ENCODE results near the gene GAB3.

The GAB3 gene

DNA sequence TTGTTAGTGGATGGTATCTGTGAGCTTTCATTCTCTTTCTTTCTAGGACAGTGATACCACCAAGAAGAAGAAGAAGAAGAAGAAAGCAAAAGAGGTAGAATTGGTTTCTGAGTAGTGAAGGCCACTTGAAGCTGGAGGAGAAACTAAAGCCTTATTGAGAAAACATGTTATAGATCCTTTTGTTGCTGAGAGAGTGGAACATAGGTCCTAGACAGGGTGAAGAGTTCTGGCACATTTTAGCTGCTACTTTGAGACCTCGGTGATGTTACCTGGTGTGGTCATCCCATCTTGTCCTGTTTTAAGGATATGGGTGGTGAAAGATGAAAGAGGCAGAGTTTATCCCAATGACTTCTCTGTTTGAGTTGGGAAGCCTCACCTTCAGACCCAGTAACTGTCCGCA is 25.9 kb upstream of the GAB3 start:
- Histone ChIP-seq H3K27me3 (replicated peaks in 2 of 5; ENCODE audit: control insufficient read depth in 4 of 5, insufficient read depth in 5 of 5, low read length in 4 of 5) (no peaks in the 10 kb centered on the region), H3K27ac (ENCODE audit: insufficient read depth in 1 of 2, low read depth in 1 of 2, low read length in 2 of 2, poor library complexity in 1 of 2, severe bottlenecking in 2 of 2) (no peak overlapping the region), H3K36me3 (ENCODE audit: control insufficient read depth in 4 of 4, insufficient read depth in 4 of 4, low read length in 3 of 4) (peaks cover 17 to 72% (median 44%) of the 10 kb centered on the region in 4 experiments), H3K4me1 (ENCODE audit: control extremely low read depth in 1 of 4, control insufficient read depth in 4 of 4, insufficient read depth in 4 of 4, low read length in 3 of 4) (peaks cover 0 to 3% (median 0%) of the 10 kb centered on the region in 4 experiments), H3K9me3 (ENCODE audit: control extremely low read depth in 1 of 5, control insufficient read depth in 4 of 5, insufficient read depth in 2 of 5, low read depth in 1 of 5, low read length in 4 of 5) (peaks cover 0 to 2% (median 0%) of the 10 kb centered on the region in 5 experiments), H3K4me3 (ENCODE audit: control insufficient read depth in 1 of 7, extremely low read depth in 1 of 7, insufficient read depth in 4 of 7, low read depth in 2 of 7, low read length in 6 of 7) (no peak overlapping the region)
- WGBS (ENCODE audit: insufficient coverage): 86% methylated on average over 2 of the region's 2 CpGs
- no peak for DNase-seq
- ChIA-PET CTCF (interaction anchor here (1.2 to 1.6 kb wide), 3 partner anchors 10 to 12 kb away, joined by 3 to 4 read pairs (median 3); no protein-coding TSS in a partner anchor), POLR2A (interaction anchor here (0.7 kb wide), 1 partner anchor 30 kb away, joined by 4 read pairs; no protein-coding TSS in a partner anchor)

DNA sequence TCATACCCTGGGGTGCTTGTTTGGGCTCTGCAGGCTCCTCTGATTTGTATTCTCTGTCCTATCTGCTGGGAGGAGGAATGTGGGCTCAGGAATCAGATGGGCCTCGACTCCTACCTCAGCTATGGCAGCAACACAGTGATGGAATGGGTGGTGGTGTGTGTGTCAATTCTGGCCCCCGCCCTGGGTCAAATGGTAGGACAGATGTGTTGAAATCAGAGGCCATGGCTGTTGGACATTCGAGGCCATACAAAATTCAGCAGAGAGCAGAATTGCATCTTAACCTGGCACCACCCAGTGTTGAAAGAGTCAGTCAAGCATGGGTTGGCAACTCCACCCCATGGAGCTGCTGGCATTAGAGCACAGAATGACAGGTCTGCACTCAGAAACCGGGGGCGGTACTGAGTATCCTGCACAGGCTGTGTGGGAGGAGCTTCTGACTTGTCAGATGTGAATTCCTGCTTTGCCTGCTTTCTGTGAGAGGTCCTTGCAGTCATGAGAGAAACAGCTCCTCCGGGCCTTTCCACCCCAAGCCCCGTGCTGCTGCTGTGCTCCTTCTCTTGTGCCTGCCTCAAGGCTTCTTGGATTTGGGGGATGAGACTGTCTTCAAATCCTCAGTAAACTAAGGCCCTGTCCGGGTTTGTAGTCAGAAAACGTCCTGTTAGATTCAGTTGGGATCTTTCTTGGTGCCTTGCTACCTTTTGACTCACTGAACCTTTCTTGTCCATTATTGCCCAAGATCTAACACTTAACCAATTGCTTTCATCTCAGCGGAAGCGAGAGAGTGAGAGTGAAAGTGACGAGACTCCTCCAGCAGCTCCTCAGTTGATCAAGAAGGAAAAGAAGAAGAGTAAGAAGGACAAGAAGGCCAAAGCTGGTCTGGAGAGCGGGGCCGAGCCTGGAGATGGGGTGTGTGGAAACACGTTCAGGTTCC is 24.8 kb upstream of the GAB3 start:
- CTCF ChIA-PET: interaction anchor here (0.7 to 1.6 kb wide), 3 partner anchors 11 to 67 kb away, joined by 3 read pairs; no protein-coding TSS in a partner anchor
- POLR2A ChIA-PET: no interaction called here

DNA sequence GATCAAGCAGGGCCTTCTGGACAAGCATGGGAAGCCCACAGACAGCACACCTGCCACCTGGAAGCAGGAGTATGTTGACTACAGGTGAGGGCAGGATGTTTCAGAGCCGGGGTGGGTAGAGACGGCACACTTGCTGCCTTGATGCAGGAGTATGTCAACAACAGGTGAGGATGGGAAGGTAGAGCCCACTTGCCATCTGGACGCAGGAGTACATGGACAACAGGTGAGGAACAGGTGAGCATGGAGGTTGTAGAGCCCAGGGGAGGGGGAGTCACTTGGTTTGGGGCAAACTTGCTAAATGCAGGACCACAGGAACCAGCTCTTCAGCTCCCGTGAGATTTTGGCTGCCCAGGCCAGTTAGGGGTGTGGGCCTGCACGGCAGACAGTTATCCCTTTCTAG is 23.7 kb upstream of the GAB3 start:
- Histone ChIP-seq H3K27me3 (replicated peaks in 2 of 5; ENCODE audit: control insufficient read depth in 4 of 5, insufficient read depth in 5 of 5, low read length in 4 of 5) (no peaks in the 10 kb centered on the region), H3K9me3 (ENCODE audit: control extremely low read depth in 1 of 5, control insufficient read depth in 4 of 5, insufficient read depth in 2 of 5, low read depth in 1 of 5, low read length in 4 of 5) (peaks cover 0 to 2% (median 0%) of the 10 kb centered on the region in 5 experiments), H3K36me3 (ENCODE audit: control insufficient read depth in 4 of 4, insufficient read depth in 4 of 4, low read length in 3 of 4) (peaks cover 17 to 71% (median 44%) of the 10 kb centered on the region in 4 experiments), H3K4me1 (ENCODE audit: control extremely low read depth in 1 of 4, control insufficient read depth in 4 of 4, insufficient read depth in 4 of 4, low read length in 3 of 4) (peaks cover 0 to 3% (median 0%) of the 10 kb centered on the region in 4 experiments), H3K27ac (ENCODE audit: insufficient read depth in 1 of 2, low read depth in 1 of 2, low read length in 2 of 2, poor library complexity in 1 of 2, severe bottlenecking in 2 of 2) (no peak overlapping the region), H3K4me3 (ENCODE audit: control insufficient read depth in 1 of 7, extremely low read depth in 1 of 7, insufficient read depth in 4 of 7, low read depth in 2 of 7, low read length in 6 of 7) (no peak overlapping the region)
- ChIA-PET POLR2A (no interaction called here), CTCF (no interaction called here)
- WGBS (ENCODE audit: insufficient coverage): 88% methylated on average over 3 of the region's 5 CpGs
- DNase-seq: no peak

More for the DNA sequence above, 24.8 kb upstream of the GAB3 start:
- peaks cover 0 to 2% (median 0%) of the 10 kb centered on the region in 5 experiments for H3K9me3 ChIP-seq (ENCODE audit: control extremely low read depth in 1 of 5, control insufficient read depth in 4 of 5, insufficient read depth in 2 of 5, low read depth in 1 of 5, low read length in 4 of 5)
- no peak overlapping the region for H3K27ac ChIP-seq (ENCODE audit: insufficient read depth in 1 of 2, low read depth in 1 of 2, low read length in 2 of 2, poor library complexity in 1 of 2, severe bottlenecking in 2 of 2)
- H3K27me3 ChIP-seq (replicated peaks in 2 of 5; ENCODE audit: control insufficient read depth in 4 of 5, insufficient read depth in 5 of 5, low read length in 4 of 5): no peaks in the 10 kb centered on the region
- 82% methylated on average over 12 of the region's 15 CpGs for WGBS (ENCODE audit: insufficient coverage)
- peak in 2 of 3 donors; percentile 16 to 18 for DNase-seq
- H3K4me1 ChIP-seq (ENCODE audit: control extremely low read depth in 1 of 4, control insufficient read depth in 4 of 4, insufficient read depth in 4 of 4, low read length in 3 of 4): peaks cover 0 to 3% (median 0%) of the 10 kb centered on the region in 4 experiments
- H3K36me3 ChIP-seq (ENCODE audit: control insufficient read depth in 4 of 4, insufficient read depth in 4 of 4, low read length in 3 of 4): peaks cover 17 to 67% (median 40%) of the 10 kb centered on the region in 4 experiments
- no peak overlapping the region for H3K4me3 ChIP-seq (ENCODE audit: control insufficient read depth in 1 of 7, extremely low read depth in 1 of 7, insufficient read depth in 4 of 7, low read depth in 2 of 7, low read length in 6 of 7)

DNA sequence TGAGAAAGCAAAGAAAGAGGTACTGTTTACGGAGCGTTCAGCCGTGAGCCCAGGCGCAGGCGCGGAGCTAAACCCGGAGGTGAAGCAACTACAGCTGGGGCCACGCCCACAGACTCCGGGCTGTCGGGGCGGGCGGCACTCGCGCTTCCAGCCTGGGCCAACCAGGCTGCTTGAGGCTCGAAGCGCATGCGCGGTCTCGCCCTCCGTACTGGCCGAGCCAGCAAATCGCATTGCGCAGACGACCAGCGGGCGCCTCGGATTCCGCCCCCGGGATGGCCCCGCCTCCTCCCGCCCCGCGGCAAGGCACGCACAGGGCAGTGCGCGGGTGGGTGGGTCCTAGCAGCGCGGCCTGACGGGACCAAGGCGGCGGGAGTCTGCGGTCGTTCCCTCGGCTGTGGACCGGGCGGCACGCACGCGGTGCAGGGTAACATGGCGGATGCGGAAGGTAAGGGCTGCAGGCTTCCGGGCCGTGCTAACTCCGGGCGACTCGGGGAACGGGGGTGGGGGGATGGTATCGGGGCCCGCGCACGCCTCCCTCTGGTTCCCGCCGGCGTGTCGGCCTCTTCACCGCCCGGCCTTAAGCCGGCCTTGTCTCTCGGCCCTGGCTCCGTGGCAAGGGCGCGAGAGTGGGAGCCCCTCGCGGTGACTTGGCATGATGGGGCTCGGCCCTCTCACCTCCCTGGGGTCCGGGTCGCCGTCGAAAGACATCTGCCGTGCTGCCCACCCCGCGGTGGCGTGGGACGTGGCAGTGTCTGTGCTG is 11.8 kb upstream of the GAB3 start, which contains the start of gene DKC1:
Gene DKC1 (plus strand): TSS at position 328 of the 760 bp plus-strand sequence. CDS start 102 bp downstream, at position 430.
- CTCF ChIA-PET: interaction anchor here (0.9 to 3.3 kb wide), 3 partner anchors 10 to 50 kb away, joined by 3 to 17 read pairs (median 8); no protein-coding TSS in a partner anchor
- peak; percentile 94 to 97 (median 97) for DNase-seq
- H3K36me3 ChIP-seq (ENCODE audit: control insufficient read depth in 4 of 4, insufficient read depth in 4 of 4, low read length in 3 of 4): peaks cover 8 to 29% (median 17%) of the 10 kb centered on the region in 4 experiments
- POLR2A ChIA-PET: interaction anchor here (2.4 kb wide), 1 partner anchor 12 kb away, joined by 6 read pairs; the partner anchor contains the start of gene GAB3
- H3K9me3 ChIP-seq (ENCODE audit: control extremely low read depth in 1 of 5, control insufficient read depth in 4 of 5, insufficient read depth in 2 of 5, low read depth in 1 of 5, low read length in 4 of 5): no peaks in the 10 kb centered on the region
- WGBS (ENCODE audit: insufficient coverage): 32% methylated on average over 83 of the region's 84 CpGs
- H3K27me3 ChIP-seq (replicated peaks in 2 of 5; ENCODE audit: control insufficient read depth in 4 of 5, insufficient read depth in 5 of 5, low read length in 4 of 5): no peaks in the 10 kb centered on the region
- H3K27ac ChIP-seq (ENCODE audit: insufficient read depth in 1 of 2, low read depth in 1 of 2, low read length in 2 of 2, poor library complexity in 1 of 2, severe bottlenecking in 2 of 2): peak within 1 kb of the TSS in 1 of 2 experiments; percentile 76
- peak within 1 kb of the TSS; percentile 46 to 82 (median 71) for H3K4me3 ChIP-seq (ENCODE audit: control insufficient read depth in 1 of 7, extremely low read depth in 1 of 7, insufficient read depth in 4 of 7, low read depth in 2 of 7, low read length in 6 of 7)
- peaks cover 5 to 26% (median 10%) of the 10 kb centered on the region in 4 experiments for H3K4me1 ChIP-seq (ENCODE audit: control extremely low read depth in 1 of 4, control insufficient read depth in 4 of 4, insufficient read depth in 4 of 4, low read length in 3 of 4)

DNA sequence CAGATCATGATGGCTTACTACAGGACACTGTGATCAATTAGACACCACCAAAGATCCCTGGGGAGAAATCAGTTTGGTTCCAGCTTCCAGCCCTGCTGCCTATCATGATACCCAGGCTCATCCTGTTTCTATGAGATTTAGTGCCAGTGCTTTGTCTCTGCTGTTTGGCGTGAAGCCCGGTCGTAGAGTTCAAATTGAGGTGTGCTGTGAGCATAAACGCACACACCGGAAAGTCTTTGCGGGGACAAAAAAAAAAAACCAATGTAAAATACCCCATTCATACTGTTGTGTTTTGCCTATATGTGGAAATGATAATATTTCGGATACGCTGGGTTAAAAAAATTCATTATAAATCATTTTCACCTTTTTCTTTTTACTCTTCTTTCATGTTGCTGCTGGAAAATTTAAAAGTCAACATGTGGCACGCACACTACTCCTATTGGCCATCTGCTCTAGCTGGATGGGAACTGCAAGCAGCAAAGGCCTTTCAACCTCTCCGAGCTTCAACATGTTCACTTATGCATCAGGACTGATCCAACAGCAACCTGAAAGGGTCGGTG is 11.2 kb upstream of the GAB3 start:
- ChIA-PET CTCF (interaction anchor here (0.9 to 3.3 kb wide), 3 partner anchors 10 to 49 kb away, joined by 3 to 17 read pairs (median 8); no protein-coding TSS in a partner anchor), POLR2A (interaction anchor here (2.4 kb wide), 1 partner anchor 11 kb away, joined by 6 read pairs; the partner anchor contains the start of gene GAB3)
- Histone ChIP-seq H3K4me1 (ENCODE audit: control extremely low read depth in 1 of 4, control insufficient read depth in 4 of 4, insufficient read depth in 4 of 4, low read length in 3 of 4) (peaks cover 5 to 26% (median 10%) of the 10 kb centered on the region in 4 experiments), H3K36me3 (ENCODE audit: control insufficient read depth in 4 of 4, insufficient read depth in 4 of 4, low read length in 3 of 4) (peaks cover 6 to 24% (median 13%) of the 10 kb centered on the region in 4 experiments), H3K27me3 (replicated peaks in 2 of 5; ENCODE audit: control insufficient read depth in 4 of 5, insufficient read depth in 5 of 5, low read length in 4 of 5) (no peaks in the 10 kb centered on the region), H3K27ac (ENCODE audit: insufficient read depth in 1 of 2, low read depth in 1 of 2, low read length in 2 of 2, poor library complexity in 1 of 2, severe bottlenecking in 2 of 2) (peak overlapping the region in 1 of 2 experiments; percentile 76), H3K9me3 (ENCODE audit: control extremely low read depth in 1 of 5, control insufficient read depth in 4 of 5, insufficient read depth in 2 of 5, low read depth in 1 of 5, low read length in 4 of 5) (no peaks in the 10 kb centered on the region), H3K4me3 (ENCODE audit: control insufficient read depth in 1 of 7, extremely low read depth in 1 of 7, insufficient read depth in 4 of 7, low read depth in 2 of 7, low read length in 6 of 7) (peak overlapping the region; percentile 18 to 82 (median 71))
- DNase-seq: peak in 2 of 3 donors; percentile 54 to 68
- WGBS (ENCODE audit: insufficient coverage): 44% methylated on average over 3 of the region's 11 CpGs

DNA sequence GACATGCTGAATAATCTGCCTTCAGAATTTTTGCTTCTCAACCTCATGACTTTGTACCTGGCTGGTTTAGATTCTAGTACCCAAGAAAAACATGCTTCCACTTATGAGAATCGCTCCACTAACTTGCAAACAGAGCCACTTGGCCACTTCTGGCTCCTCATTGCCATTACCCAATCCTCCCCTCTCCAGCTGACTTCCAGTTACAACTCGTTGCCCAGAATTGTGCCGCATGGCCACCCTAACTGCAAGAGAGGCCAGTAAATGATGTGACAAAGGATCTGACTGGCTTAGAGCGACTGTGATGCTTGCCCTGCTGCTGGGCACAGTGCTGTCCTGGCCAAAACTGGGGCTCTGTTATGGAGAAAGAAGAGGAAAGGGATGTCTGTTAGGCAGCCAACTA is 7.8 kb upstream of the GAB3 start:
- H3K36me3 ChIP-seq (ENCODE audit: control insufficient read depth in 4 of 4, insufficient read depth in 4 of 4, low read length in 3 of 4): no peaks in the 10 kb centered on the region
- H3K27ac ChIP-seq (ENCODE audit: insufficient read depth in 1 of 2, low read depth in 1 of 2, low read length in 2 of 2, poor library complexity in 1 of 2, severe bottlenecking in 2 of 2): no peak overlapping the region
- peaks cover 5 to 15% (median 10%) of the 10 kb centered on the region in 4 experiments for H3K4me1 ChIP-seq (ENCODE audit: control extremely low read depth in 1 of 4, control insufficient read depth in 4 of 4, insufficient read depth in 4 of 4, low read length in 3 of 4)
- no peaks in the 10 kb centered on the region for H3K9me3 ChIP-seq (ENCODE audit: control extremely low read depth in 1 of 5, control insufficient read depth in 4 of 5, insufficient read depth in 2 of 5, low read depth in 1 of 5, low read length in 4 of 5)
- no peak for DNase-seq
- POLR2A ChIA-PET: no interaction called here
- H3K27me3 ChIP-seq (replicated peaks in 2 of 5; ENCODE audit: control insufficient read depth in 4 of 5, insufficient read depth in 5 of 5, low read length in 4 of 5): no peaks in the 10 kb centered on the region
- CTCF ChIA-PET: interaction anchor here (0.9 to 1.0 kb wide), 2 partner anchors 9 to 10 kb away, joined by 3 read pairs; no protein-coding TSS in a partner anchor
- no peak overlapping the region for H3K4me3 ChIP-seq (ENCODE audit: control insufficient read depth in 1 of 7, extremely low read depth in 1 of 7, insufficient read depth in 4 of 7, low read depth in 2 of 7, low read length in 6 of 7)
- 64% methylated on average over 4 of the region's 4 CpGs for WGBS (ENCODE audit: insufficient coverage)
